Hematopoietic multipotent progenitor cell treated with erythropoietin and hydrocortisone succinate and interleukin-3 and kit ligand, for 8 days (in vitro differentiated cells): Measurements from ENCODE around the gene SUMF2.
"Not testable (repeated sequence)": the region's sequence is repeated elsewhere in the genome, so short reads cannot be mapped to it uniquely, and the experiment has no call there.

Experiments
- DNase-seq: peaks from one replicate; pipeline ENCODE4 v3.0.0-alpha.2; 2015

Gene SUMF2

GRCh38 chr7:56063882-56064625 lies at the start of gene SUMF2:
Gene SUMF2, plus strand, starts transcription at chr7:56064286. Its CDS starts 26 bp downstream, at chr7:56064312.
- DNase-seq, result peak; percentile 89

- not testable (repeated sequence) for DNase-seq
These were observed 47.1 kb upstream of the SUMF2 start for GRCh38 chr7:56017015-56017414.

- DNase-seq, result no peak
These were observed 44.6 kb upstream of the SUMF2 start for GRCh38 chr7:56019501-56019900.

GRCh38 chr7:56023500-56023899 lies 40.6 kb upstream of the SUMF2 start:
- no peak for DNase-seq

GRCh38 chr7:56026538-56026937 lies 37.5 kb upstream of the SUMF2 start:
- peak; percentile 32 for DNase-seq

- no peak for DNase-seq
These were observed 35.0 kb upstream of the SUMF2 start for GRCh38 chr7:56028942-56029630.

GRCh38 chr7:56030340-56030739 lies 33.7 kb upstream of the SUMF2 start:
- DNase-seq, result no peak

GRCh38 chr7:56031556-56031955 lies 32.5 kb upstream of the SUMF2 start:
- DNase-seq, result not testable (repeated sequence)

GRCh38 chr7:56032578-56032977 lies 31.5 kb upstream of the SUMF2 start:
- not testable (repeated sequence) for DNase-seq

GRCh38 chr7:56033671-56034432 lies 30.2 kb upstream of the SUMF2 start:
- peak; percentile 74 for DNase-seq

GRCh38 chr7:56040730-56041129 lies 23.4 kb upstream of the SUMF2 start:
- DNase-seq, result no peak

GRCh38 chr7:56045758-56046157 lies 18.3 kb upstream of the SUMF2 start:
- not testable (repeated sequence) for DNase-seq

GRCh38 chr7:56046721-56047445 lies 17.2 kb upstream of the SUMF2 start:
- DNase-seq, result peak; percentile 76

- DNase-seq, result peak; percentile 65
These were observed 16.5 kb upstream of the SUMF2 start for GRCh38 chr7:56047446-56048116.

- no peak for DNase-seq
These were observed 15.8 kb upstream of the SUMF2 start for GRCh38 chr7:56048245-56048644.

GRCh38 chr7:56048763-56049162 lies 15.3 kb upstream of the SUMF2 start:
- peak; percentile 42 for DNase-seq

- DNase-seq, result no peak
These were observed 13.1 kb upstream of the SUMF2 start for GRCh38 chr7:56051053-56051338.

- DNase-seq, result peak; percentile 98
These were observed 12.5 kb upstream of the SUMF2 start, which contains the start of the genes CCT6A and PSPH for GRCh38 chr7:56051339-56052191. Gene CCT6A, plus strand, starts transcription at chr7:56051765. Its CDS starts 84 bp downstream, at chr7:56051849. Gene PSPH, minus strand, starts transcription at chr7:56051444. Its CDS starts 30,232 bp downstream, at chr7:56021212.

GRCh38 chr7:56053379-56053778 lies 10.7 kb upstream of the SUMF2 start:
- no peak for DNase-seq

GRCh38 chr7:56053993-56054392 lies 10.1 kb upstream of the SUMF2 start:
- no peak for DNase-seq

- peak; percentile 68 for DNase-seq
These were observed 1.7 kb upstream of the SUMF2 start for GRCh38 chr7:56062382-56062781.
